Stimulated activated naive B cell treated with anti-CD40 and anti-IgM and Interleukin-4, amounts not matched to agents 10 μg/mL and 1 μg/mL and 100 μg/mL, for 72 hours (primary cell): ENCODE data around the gene SBF1.

ENCODE experiments used
- ATAC-seq, 2 donors: fragments of 150-1000 bp; cut with Tn5 transposase; replicated peaks; 2 replicates each; pipeline ENCODE4 v1.10.0; 2021; ENCODE audit warnings: moderate library complexity in 1 of 2
- DNase-seq: peaks from one replicate; pipeline ENCODE4 v3.0.0; 2021
- H3K27ac Mint-ChIP-seq: one replicate; pipeline ENCODE4 v1.8.0; 2022; ENCODE audit warnings: mild to moderate bottlenecking, mixed read lengths
- H3K27me3 Mint-ChIP-seq, 2 donors: one replicate each; pipeline ENCODE4 v1.8.0; 2022; ENCODE audit warnings: mixed read lengths in 2 of 2
- H3K36me3 Mint-ChIP-seq, 2 donors: one replicate each; pipeline ENCODE4 v1.8.0; 2022; ENCODE audit warnings: mixed read lengths in 2 of 2, mild to moderate bottlenecking in 1 of 2
- H3K4me1 Mint-ChIP-seq, 2 donors: one replicate each; pipeline ENCODE4 v1.8.0; 2022; ENCODE audit warnings: mixed read lengths in 2 of 2, mild to moderate bottlenecking in 1 of 2
- H3K4me3 Mint-ChIP-seq, 2 donors: one replicate each; pipeline ENCODE4 v1.8.0; 2022; ENCODE audit warnings: mild to moderate bottlenecking in 2 of 2, mixed read lengths in 2 of 2, moderate library complexity in 1 of 2
- H3K9me3 Mint-ChIP-seq, 2 donors: one replicate each; pipeline ENCODE4 v1.8.0; 2022; ENCODE audit warnings: mixed read lengths in 2 of 2, mild to moderate bottlenecking in 1 of 2

Gene SBF1

DNA sequence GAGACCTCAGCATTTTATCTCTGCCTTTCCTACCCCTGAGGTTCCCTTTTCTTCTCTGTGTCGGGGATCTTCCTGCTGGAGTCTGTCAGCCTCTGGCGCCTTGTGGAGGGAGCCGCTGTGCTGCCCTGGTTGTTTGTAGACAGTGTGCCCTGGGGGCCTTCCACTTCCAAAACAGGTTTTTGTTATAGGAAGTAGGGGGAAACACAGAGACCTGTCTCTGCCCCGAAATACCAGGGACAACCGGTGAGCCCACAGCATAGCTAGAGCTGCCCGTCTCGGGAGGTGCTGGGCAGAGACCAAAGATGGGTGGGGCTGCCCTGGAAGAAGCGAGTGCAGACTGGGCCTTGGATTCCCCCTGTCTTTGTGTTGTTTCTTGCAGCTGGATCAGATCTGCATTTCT is 41.2 kb upstream of the SBF1 start:
- no peak overlapping the region for H3K27ac Mint-ChIP-seq
- no peaks in the 10 kb centered on the region for H3K27me3 Mint-ChIP-seq
- no peaks in the 10 kb centered on the region for H3K9me3 Mint-ChIP-seq
- no peak overlapping the region for H3K4me3 Mint-ChIP-seq
- peaks cover 9 to 11% of the 10 kb centered on the region in 2 donors for H3K4me1 Mint-ChIP-seq
- H3K36me3 Mint-ChIP-seq: peaks cover 38 to 63% of the 10 kb centered on the region in 2 donors
- ATAC-seq: no peak
- no peak for DNase-seq

DNA sequence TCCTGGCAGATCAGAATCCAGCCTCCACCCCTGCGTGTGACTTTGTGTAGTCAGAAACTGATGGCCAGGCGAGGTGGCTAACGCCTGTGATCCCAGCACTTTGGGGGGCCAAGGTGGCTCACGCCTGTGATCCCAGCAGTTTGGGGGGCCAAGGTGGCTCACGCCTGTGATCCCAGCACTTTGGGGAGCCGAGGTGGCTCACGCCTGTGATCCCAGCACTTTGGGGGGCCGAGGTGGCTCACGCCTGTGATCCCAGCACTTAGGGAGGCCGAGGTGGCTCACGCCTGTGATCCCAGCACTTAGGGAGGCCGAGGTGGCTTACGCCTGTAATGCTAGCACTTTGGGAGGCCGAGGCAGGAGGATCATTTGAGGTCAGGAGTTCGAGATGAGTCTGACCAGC is 38.3 kb upstream of the SBF1 start:
- no peaks in the 10 kb centered on the region for H3K27me3 Mint-ChIP-seq
- ATAC-seq (no peak), DNase-seq (no peak)
- H3K9me3 Mint-ChIP-seq: no peaks in the 10 kb centered on the region
- no peak overlapping the region for H3K4me3 Mint-ChIP-seq
- peaks cover 20 to 22% of the 10 kb centered on the region in 2 donors for H3K4me1 Mint-ChIP-seq
- no peak overlapping the region for H3K27ac Mint-ChIP-seq
- peaks cover 19 to 41% of the 10 kb centered on the region in 2 donors for H3K36me3 Mint-ChIP-seq

DNA sequence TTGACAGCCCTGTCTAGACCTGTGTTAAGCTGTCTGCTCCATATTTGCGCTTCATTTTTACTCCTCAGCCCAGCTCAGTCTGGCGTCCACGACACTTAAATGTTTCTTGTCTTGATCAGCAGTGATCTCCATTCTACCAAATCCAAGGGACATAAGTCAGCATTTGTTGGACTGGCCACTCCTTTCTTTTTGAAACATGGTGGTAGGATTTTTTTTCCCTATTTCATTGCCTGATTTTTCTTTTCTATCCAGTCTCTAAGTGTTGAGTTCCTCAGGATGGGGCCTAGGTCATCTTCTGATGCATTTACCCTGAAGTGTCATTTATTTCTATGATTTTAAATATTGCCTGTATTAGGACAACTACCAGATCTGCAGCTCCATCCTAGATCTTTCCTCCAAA is 34.1 kb upstream of the SBF1 start:
- Mint-ChIP-seq H3K27me3 (no peaks in the 10 kb centered on the region), H3K4me1 (peaks cover 15 to 17% of the 10 kb centered on the region in 2 donors), H3K27ac (peak overlapping the region; percentile 99), H3K9me3 (no peaks in the 10 kb centered on the region), H3K4me3 (peak overlapping the region; percentile 97 to 98), H3K36me3 (peaks cover 13 to 18% of the 10 kb centered on the region in 2 donors)
- ATAC-seq (peak in 1 of 2 donors; percentile 2), DNase-seq (no peak)

DNA sequence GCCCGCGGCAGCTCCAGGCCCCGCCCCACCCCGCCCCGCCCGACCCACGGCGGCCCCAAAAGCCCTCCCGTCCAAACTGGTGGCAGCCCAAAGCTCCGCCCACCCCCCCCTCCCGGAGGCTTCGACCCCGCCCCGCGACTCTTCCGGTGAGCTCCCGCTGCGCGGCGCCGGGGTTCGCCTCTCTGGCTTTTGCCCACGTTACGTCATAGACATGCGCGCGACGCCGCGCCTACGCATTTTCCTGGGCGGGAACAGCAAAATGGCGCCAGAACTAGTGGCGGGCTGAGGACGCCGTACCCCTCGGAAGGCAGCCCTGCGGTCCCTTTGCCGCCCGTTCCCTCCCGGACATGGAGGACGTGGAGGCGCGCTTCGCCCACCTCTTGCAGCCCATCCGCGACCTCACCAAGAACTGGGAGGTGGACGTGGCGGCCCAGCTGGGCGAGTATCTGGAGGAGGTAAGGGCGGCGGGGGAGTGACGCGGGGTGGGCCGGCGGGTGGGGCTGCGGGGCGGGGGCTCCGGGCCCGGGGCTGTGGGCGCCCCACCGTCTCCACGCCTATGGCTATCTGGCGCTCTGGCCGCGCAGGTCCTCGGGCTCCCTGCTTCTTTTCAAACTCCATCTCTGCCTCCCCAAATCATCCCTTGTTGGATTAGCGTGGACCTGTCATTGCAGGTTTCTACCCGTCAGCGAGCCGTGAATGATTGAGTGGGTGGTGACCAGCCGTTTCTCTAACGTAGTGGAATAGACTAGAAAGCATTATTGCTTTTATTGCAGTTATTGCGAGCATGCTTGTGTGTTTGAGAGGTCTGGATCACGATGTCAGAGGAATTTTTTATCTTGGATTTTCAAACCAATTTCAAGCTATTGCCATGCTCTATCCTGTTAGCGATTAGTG is 33.4 kb upstream of the SBF1 start, which contains the start of gene NCAPH2:
NCAPH2 (plus strand) TSS at position 234 of the 894 bp plus-strand sequence; CDS start at position 348, 114 bp downstream.
- peaks cover 11 to 16% of the 10 kb centered on the region in 2 donors for H3K36me3 Mint-ChIP-seq
- H3K27me3 Mint-ChIP-seq: no peaks in the 10 kb centered on the region
- H3K4me3 Mint-ChIP-seq: peak within 1 kb of the TSS; percentile 98 to 99
- ATAC-seq (peak; percentile 65 to 73), DNase-seq (peak; percentile 96)
- H3K27ac Mint-ChIP-seq: peak within 1 kb of the TSS; percentile 99
- H3K4me1 Mint-ChIP-seq: peaks cover 15 to 17% of the 10 kb centered on the region in 2 donors
- no peaks in the 10 kb centered on the region for H3K9me3 Mint-ChIP-seq

DNA sequence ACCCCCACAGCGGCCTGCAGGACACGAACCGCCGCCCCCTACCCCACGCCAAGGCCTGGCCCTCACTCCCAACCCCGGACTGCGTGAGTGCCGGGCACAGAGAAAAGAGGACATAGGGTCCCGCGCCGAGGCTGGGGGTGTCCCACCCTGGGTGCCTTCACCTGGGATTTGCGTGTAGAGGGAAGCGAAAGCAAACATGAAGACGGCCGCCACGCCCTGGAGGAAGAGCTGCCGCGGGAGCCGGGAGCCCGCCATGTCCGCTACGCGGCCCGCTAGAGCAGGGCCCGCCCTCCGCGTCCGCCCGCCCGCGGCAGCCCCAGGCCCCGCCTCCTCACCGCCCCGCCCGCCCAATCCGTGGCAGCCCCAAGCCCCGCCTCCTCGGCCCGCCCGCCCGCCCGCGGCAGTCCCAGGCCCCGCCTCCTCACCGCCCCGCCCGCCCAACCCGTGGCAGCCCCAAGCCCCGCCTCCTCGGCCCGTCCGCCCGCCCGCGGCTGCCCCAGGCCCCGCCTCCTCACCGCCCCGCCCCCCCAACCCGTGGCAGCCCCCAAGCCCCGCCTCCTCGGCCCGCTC is 32.7 kb upstream of the SBF1 start, which contains the start of gene LMF2:
LMF2 (minus strand) TSS at position 282 of the 570 bp plus-strand sequence; CDS start at position 255, 27 bp downstream.
- peak; percentile 83 to 85 for ATAC-seq
- Mint-ChIP-seq H3K9me3 (no peaks in the 10 kb centered on the region), H3K36me3 (peaks cover 11 to 21% of the 10 kb centered on the region in 2 donors), H3K27me3 (no peaks in the 10 kb centered on the region), H3K4me3 (peak within 1 kb of the TSS; percentile 98 to 99), H3K27ac (peak within 1 kb of the TSS; percentile 99), H3K4me1 (peaks cover 15 to 17% of the 10 kb centered on the region in 2 donors)
- DNase-seq: peak; percentile 86

DNA sequence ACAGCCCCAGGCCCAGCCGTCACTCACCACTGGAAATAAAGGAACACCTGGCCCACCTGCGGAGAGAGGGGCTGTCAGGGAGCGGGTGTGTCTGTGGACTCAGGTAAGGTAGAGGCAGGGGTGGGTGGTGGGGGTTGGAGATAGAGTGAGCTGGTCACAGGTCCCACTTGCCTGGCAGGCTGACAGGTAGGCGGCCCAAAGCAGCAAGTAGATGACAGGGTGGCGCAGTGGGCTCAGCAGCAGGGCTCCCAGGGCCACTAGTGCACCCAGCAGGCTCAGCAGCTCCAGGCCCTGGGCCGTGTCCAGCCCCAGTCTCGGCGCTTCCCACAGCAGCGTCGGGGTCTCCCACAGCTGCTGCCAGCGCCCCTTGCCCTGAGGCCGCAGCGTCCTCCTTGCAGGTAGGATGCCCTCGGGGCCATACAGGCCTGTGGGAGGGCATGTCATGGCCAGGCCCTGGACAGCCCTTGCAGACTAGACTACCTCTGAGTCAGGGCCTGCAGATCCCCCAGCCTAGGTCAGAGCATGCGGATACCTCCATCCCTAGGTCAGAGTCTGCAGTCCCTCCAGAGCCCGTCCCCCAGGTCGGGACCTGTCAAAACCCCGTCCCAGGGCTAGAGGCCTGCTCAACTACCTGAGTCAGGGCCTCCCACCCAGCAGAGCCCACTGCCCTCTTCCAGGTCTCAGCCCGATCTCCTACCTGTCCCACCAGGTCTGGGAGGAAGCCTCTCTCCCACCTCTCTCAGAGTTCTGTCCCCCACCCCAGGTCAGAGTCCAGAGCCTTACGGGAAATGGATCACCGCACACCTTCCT is 32.0 kb upstream of the SBF1 start:
- ATAC-seq: peak; percentile 1 to 2
- DNase-seq: no peak
- peaks cover 13 to 17% of the 10 kb centered on the region in 2 donors for H3K4me1 Mint-ChIP-seq

DNA sequence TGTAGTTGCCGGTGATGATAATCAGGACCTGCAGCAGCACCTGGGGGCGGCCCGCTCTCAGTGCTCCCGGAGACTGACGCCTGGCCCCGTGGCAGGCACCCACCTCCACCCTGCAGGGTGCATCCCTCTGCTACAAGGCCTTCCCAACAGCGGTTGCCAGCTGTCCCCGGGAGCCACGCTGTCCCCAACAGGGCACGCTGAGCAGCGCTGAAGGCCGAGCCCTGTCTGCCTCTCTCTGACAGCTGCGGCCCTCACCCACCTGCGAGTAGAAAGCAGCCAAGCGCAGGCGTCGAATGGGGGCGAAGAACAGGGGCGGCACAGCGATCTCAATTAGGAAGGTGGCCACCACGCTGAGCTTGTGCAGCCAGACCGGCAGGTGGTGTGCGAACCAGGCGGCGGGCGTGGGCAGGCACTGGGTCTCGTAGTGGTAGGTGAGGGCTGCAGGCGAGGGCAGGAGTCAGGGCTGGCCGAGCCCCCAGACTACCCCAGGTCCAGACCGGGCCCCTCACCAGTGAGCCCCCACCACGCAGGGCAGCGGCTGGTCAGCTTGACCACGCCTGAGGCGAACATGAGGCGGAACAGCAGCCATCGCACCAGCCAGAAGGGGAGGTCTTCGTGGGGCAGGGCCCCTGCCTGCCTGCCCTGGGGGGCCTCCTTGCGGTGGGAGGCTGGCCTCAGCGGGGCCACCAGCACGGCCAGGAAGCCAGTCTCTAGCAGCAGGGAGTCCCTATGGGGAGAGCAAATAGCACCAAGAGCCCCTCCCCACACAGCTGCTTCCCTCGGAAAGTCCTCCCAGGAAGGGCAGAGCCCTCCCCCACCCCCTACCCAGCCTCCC is 31.2 kb upstream of the SBF1 start:
- ATAC-seq (no peak), DNase-seq (no peak)
- no peaks in the 10 kb centered on the region for H3K9me3 Mint-ChIP-seq
- H3K4me1 Mint-ChIP-seq: peaks cover 13 to 17% of the 10 kb centered on the region in 2 donors
- peaks cover 11 to 17% of the 10 kb centered on the region in 2 donors for H3K36me3 Mint-ChIP-seq
- peak overlapping the region; percentile 96 to 99 for H3K4me3 Mint-ChIP-seq
- H3K27ac Mint-ChIP-seq: peak overlapping the region; percentile 20
- no peaks in the 10 kb centered on the region for H3K27me3 Mint-ChIP-seq

More for the DNA sequence above, 32.0 kb upstream of the SBF1 start:
- Mint-ChIP-seq H3K9me3 (no peaks in the 10 kb centered on the region), H3K27ac (peak overlapping the region; percentile 98), H3K4me3 (peak overlapping the region; percentile 96 to 99), H3K27me3 (no peaks in the 10 kb centered on the region), H3K36me3 (peaks cover 11 to 17% of the 10 kb centered on the region in 2 donors)

DNA sequence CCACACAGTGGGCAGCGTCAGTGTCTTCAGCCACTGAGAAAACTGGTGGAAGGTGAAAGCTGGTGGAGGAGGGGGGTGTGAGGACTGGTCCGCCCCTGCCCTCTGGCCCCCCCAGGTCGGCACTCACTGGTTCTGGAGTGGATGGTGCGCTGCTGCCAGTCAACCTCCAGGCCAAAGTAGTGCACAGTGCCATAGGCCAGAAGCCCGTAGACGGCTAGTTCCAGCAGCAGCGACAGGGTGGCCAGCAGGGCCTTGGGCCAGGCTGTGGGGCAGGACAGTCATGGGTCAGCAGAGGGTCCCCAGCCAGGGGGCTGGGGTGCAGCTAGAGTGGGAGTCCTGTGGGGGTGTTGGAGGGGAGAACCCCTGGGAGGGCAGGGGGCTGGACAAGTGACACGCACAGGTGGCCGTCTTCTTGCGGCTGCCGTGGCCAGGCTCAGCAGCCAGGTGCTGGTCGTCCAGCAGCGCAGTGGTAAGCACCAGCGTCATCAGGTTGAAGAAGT is 30.5 kb upstream of the SBF1 start:
- ATAC-seq (no peak), DNase-seq (no peak)
- no peaks in the 10 kb centered on the region for H3K9me3 Mint-ChIP-seq
- peaks cover 13 to 17% of the 10 kb centered on the region in 2 donors for H3K4me1 Mint-ChIP-seq
- no peaks in the 10 kb centered on the region for H3K27me3 Mint-ChIP-seq
- no peak overlapping the region for H3K27ac Mint-ChIP-seq
- H3K36me3 Mint-ChIP-seq: peaks cover 11 to 17% of the 10 kb centered on the region in 2 donors
- H3K4me3 Mint-ChIP-seq: no peak overlapping the region

DNA sequence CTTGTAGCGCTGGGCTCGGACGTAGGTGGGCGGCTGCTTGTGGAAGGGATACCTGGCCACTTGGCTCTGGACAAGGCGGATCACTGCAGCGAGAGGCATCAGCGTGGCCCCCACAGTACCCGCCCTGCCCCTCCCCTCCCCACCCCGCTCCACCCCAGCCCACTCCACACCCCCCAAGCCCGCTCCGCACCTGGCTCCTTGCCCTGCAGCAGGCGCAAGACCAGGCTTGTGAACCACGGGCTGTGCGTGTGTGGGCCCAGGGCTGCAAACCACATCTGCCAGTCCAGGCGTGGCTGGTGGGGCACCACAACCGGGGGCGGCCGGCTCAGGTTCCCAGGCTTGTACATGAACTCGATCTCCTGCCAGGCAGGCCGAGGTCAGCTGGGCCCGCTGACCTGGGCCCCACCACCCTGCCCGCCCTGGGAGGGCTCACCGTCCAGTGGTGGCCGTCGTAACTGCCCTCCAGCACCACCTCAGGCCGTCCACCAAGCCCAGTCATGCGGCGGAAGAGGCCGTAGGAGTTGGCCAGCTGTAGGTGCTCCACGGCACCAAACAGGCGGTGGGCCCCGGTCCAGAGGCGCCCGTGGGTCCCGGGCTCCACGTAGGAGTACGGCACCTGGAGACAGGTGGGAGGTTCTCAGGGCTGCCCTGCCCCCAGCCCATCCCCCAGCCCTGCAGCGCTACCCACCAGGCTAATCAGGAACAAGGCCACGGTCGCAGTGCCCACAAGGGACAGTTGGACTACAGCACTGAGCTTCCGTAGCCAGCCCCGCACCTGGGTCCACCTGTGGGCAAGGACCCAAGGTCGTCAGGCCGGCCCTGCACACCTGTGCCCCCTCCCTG is 29.8 kb upstream of the SBF1 start:
- ATAC-seq (no peak), DNase-seq (no peak)
- no peak overlapping the region for H3K27ac Mint-ChIP-seq
- H3K36me3 Mint-ChIP-seq: peaks cover 12 to 17% of the 10 kb centered on the region in 2 donors
- no peaks in the 10 kb centered on the region for H3K27me3 Mint-ChIP-seq
- H3K4me3 Mint-ChIP-seq: no peak overlapping the region
- peaks cover 13 to 16% of the 10 kb centered on the region in 2 donors for H3K4me1 Mint-ChIP-seq
- no peaks in the 10 kb centered on the region for H3K9me3 Mint-ChIP-seq

DNA sequence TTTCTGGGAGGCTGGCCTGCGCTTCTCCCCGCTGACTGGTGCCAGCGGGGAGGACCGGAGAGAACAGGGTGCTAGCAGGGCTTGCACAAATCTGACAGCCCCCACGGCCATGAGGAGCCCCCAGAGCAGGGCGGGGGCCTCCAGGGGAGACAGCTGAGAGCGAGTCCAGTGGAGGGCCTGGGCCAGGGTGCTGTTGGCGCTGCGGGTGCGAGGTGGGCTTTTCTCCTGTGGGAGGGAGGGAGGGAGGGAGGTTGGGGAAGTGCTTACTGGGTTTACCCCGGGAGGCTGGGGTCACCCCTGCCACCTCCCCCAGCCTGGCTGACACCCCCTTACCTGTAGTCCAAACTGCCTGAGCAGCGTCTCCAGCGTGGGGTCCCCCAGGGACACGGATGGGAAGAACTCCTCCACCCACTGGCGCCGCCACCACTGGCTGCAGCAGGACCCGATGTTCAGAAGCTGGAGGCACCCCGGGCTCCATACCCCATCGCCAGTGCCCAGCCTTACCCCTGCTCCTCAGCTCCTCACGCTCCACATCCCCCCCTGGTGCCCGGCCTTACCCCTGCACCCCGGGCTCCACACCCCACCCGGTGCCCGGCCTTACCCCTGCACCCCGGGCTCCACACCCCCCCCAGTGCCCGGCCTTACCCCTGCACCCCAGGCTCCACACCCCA is 28.8 kb upstream of the SBF1 start:
- no peak overlapping the region for H3K4me3 Mint-ChIP-seq
- H3K36me3 Mint-ChIP-seq: peaks cover 12 to 17% of the 10 kb centered on the region in 2 donors
- no peaks in the 10 kb centered on the region for H3K27me3 Mint-ChIP-seq
- H3K9me3 Mint-ChIP-seq: no peaks in the 10 kb centered on the region
- H3K27ac Mint-ChIP-seq: no peak overlapping the region
- no peak for DNase-seq
- no peak for ATAC-seq
- H3K4me1 Mint-ChIP-seq: peaks cover 7 to 9% of the 10 kb centered on the region in 2 donors

DNA sequence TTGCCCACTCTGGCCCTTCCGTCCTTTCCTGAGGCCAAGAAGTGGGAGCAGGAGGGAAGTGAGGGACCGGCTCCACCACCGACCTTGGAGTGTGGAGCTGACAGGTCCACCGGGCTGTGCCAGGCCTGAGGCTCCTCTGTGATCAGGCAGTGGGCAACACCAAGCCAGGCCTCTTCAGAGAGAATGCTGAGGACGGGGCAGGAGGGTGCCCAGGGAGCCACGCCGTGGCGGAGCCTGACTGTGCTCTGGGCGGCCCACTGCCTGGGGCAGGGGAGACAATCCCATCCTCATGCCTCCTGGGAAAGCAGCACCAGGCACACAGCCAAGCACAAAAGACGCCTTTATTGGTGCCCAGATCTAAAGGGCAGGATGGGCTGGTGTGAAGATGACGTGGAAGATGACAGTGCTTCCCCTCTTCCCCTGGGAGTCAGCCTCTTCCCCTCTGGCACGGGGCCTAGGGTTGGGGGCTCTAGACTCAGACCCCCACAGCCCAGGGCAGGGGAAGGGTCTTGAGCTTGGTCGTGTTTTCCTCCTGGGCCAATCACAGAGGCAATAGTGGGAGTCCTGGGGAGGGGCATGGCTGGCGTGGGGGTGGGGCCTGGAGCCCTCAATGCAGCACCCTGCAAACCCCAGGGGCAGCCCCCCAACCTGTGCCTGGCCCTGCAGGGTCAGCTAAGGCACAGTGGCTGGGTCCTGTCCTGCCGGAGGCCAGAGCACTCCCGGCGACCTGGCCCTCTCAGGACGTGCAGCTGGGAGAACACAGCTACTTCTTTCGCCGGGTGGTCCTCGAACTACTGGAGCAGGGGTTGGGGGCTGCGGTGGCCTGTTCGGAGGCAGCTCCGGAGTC is 28.0 kb upstream of the SBF1 start:
- H3K4me3 Mint-ChIP-seq: no peak overlapping the region
- peaks cover 5 to 15% of the 10 kb centered on the region in 2 donors for H3K4me1 Mint-ChIP-seq
- ATAC-seq (no peak), DNase-seq (no peak)
- H3K27me3 Mint-ChIP-seq: peaks cover 0 to 2% of the 10 kb centered on the region in 2 donors
- peaks cover 12 to 17% of the 10 kb centered on the region in 2 donors for H3K36me3 Mint-ChIP-seq
- H3K9me3 Mint-ChIP-seq: no peaks in the 10 kb centered on the region
- H3K27ac Mint-ChIP-seq: no peak overlapping the region
